Measurements from ENCODE around the gene ABI3BP.
A peak's percentile ranks its signal among the peaks of the same experiment; 100 is the strongest.

The ABI3BP gene

GRCh38 chr3:100992231-100993012, 799 bp downstream of the ABI3BP start:
- H3K4me3 ChIP-seq (ENCODE audit: control insufficient read depth, low read depth, low read length) = peak overlapping the region; percentile 58
- peak; percentile 77 for DNase-seq (ENCODE audit: low read depth)

DNA sequence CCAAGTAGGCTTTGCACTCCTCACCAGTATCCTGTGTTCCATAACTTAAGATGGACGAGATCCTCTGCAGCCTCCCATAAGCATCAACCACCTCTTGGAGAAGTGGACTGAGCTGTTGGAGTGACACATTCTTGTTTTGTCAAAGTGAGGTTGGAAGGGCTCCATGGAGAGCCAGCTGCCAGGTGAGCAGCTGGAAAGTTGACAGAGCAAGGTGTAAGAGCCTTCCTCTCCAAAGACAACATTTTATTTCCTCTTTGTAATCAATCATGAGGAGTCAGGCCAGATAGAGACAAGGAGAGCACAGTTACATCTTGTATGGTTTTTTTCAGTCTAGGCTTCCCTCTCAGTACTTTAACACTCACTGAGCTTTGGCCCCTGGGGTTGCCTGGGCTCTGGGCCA, 5.1 kb downstream of the ABI3BP start:
- no peak for TF ChIP-seq CTCF (conservative IDR thresholded peaks at IDR 0.05; ENCODE audit: control insufficient read depth, insufficient read depth, low read depth, low read length)
- no peak overlapping the region for H3K4me3 ChIP-seq (ENCODE audit: control insufficient read depth, low read depth, low read length)
- no peak for DNase-seq (ENCODE audit: low read depth)

More at GRCh38 chr3:100992231-100993012, 799 bp downstream of the ABI3BP start:
- no peak for TF ChIP-seq CTCF (conservative IDR thresholded peaks at IDR 0.05; ENCODE audit: control insufficient read depth, insufficient read depth, low read depth, low read length)

DNA sequence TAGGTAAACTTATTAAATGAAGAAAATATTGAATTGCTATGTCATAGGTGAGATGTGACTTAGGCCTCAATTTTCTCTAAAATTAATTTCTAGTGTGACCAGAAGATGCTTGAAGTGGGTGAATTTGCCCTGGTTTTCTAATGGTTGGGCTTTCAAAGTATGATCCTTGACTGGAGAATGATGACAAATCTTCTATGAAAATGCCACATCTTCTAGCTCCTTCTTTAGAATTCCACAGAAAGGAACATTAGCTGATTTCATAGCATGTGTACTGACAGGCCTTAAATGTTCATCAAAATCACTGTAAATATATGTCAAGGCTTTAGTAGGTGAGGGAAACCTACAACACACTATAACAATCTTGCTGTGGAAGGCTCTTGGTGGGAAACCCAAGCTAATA, 8.9 kb downstream of the ABI3BP start:
- H3K4me3 ChIP-seq (ENCODE audit: control insufficient read depth, low read depth, low read length) = no peak overlapping the region

DNA sequence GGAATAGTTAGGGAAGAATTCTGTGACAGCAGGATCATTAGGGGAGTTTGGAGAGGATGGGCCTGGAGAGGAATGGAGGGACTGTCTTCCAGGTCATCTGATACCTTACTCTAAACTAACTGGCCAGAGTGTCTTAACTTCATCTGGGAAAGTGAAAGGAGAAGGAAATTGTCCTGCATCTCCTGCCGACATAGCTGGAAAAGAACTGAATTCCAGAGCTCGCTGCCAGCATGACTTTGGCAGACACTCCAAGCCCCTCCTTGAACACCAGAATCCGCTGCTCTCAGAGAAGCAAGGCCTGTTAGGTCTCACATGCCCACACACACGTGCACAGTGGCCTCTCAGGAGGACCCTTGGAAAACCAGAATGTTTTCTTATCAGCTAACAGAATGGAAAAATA, 10.5 kb downstream of the ABI3BP start:
- TF ChIP-seq CTCF (conservative IDR thresholded peaks at IDR 0.05; ENCODE audit: control insufficient read depth, insufficient read depth, low read depth, low read length) = no peak
- DNase-seq (ENCODE audit: low read depth) = peak; percentile 71
- no peak overlapping the region for H3K4me3 ChIP-seq (ENCODE audit: control insufficient read depth, low read depth, low read length)

More for the DNA sequence above, 8.9 kb downstream of the ABI3BP start:
- no peak for TF ChIP-seq CTCF (conservative IDR thresholded peaks at IDR 0.05; ENCODE audit: control insufficient read depth, insufficient read depth, low read depth, low read length)
- no peak for DNase-seq (ENCODE audit: low read depth)

DNA sequence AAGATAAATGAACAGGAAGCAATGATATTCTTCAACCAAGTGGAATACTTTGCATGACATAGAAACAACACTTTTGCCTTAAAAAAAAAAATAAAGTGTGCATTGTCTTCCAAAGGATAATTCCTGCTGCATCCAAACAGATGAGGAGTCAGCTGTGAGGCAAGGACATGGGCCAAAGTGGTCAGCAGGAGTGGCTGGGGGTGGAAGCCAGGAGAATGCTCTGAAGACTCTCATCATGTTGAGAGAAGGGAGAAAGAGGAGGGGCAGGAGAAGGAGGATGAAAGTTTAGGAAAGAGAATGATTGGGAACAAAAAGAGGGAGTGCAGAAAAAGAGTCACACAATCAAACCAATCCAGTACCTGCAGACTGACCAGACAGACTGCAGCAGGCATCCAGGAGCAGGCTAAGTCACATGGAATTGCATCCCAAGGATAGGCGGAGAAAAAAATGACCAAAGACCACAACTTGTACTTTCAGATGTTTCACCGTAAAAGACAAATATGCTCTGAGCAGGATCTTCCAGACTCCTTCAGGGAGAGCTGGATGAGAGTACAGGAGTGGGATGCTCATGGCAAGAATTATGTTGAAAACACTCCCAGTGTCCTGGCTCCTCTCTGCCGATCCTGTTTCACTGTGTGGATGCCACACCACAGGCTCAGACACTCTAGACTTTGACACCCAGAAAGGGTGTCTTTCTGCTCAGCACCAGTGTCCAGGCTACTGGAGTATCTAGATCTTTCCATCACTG, 11.9 kb downstream of the ABI3BP start:
- TF ChIP-seq CTCF (conservative IDR thresholded peaks at IDR 0.05; ENCODE audit: control insufficient read depth, insufficient read depth, low read depth, low read length) = no peak
- DNase-seq (ENCODE audit: low read depth) = no peak
- no peak overlapping the region for H3K4me3 ChIP-seq (ENCODE audit: control insufficient read depth, low read depth, low read length)

GRCh38 chr3:100978011-100978659, 15.1 kb downstream of the ABI3BP start:
- no peak overlapping the region for H3K4me3 ChIP-seq (ENCODE audit: control insufficient read depth, low read depth, low read length)
- DNase-seq (ENCODE audit: low read depth) = peak; percentile 59
- TF ChIP-seq CTCF (conservative IDR thresholded peaks at IDR 0.05; ENCODE audit: control insufficient read depth, insufficient read depth, low read depth, low read length) = no peak
